ENCODE measurements around the gene FGF9. TPM values are rescaled to one million over a fixed set of nuclear protein-coding genes. Genes with fewer than 3 reads are reported as not detected.

FGF9 gene
- total RNA-seq, 1 donor from 2014 or later: 0.80 TPM

DNA sequence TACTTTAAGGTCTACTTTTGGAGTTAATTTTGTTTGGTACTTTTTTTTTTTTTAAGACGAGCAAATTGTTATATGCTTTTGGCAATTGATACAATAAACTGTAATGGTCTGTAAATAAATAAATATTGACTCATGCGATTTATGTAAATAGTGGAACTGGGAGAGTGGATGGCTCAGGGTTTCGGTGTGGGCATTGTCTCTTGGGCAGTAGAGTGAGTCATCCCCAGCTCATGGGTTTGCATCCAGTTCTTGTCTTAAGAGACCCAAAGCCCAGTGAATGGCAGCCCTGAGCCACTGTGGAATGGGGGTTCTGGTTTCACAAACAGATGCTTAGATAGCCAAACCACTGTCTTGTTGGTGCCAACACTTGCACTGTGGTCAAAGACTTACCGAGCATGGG lies 33.0 kb downstream of the FGF9 start:
- DNase-seq (ENCODE audit: low spot score): no peak

DNA sequence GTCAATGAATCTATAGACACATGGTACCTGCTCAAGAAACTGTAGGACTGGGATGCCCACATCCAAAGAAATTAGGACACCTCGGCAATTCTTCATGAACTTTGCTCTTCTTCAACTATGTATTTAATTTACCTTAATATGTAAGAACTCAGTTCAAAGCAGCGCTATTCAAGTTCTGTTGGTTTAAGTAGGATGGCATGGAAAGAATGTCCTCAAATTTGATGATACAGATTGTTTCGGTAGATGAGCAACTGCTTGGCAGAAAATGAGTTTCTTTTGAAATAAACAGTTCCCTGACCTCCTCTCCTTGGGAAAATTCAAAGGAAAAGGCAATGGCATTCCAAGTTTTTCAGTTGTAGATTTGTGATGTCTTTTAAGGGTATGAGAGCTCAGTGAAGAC lies 36.7 kb downstream of the FGF9 start:
- no peak for DNase-seq (ENCODE audit: low spot score)

DNA sequence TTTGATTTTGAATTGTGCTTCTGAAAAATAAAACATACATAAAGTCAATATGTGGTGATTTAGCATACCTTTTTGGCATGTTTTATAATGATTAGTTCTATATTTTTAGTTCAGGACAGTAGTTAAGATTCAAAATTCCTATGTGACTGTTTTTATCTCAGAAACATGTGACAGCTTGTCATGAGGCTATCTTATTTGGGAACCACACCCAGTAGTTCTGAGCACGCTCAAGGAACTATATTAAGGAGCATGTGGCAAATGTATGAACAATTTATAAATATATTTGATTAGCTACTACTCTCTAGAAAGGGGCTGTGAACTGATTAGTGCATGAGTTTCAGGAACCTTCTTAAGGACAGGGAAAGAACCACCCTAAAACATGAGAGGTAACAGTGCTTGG lies 38.8 kb downstream of the FGF9 start:
- DNase-seq (ENCODE audit: low spot score): no peak

DNA sequence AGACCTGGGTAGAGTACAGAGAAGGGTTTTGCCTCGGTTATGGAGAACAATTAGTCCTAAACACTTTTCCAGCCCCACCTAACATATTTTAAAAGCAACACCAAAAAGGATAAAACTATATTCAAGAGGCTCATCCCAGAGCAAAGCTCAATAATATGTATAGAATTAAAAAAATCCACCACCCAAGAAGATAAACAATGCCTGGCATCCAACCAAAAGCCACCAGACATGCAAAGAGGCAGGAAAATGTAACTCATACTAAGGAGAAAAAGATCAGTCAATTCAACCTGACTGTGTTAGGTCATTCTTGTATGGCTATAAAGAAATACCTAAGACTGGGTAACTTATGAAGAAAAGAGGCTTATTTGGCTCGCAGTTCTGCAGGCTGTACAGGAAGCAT lies 39.3 kb downstream of the FGF9 start:
- no peak for DNase-seq (ENCODE audit: low spot score)

GRCh38 chr13:21717817-21718216 lies 46.9 kb downstream of the FGF9 start:
- no peak for DNase-seq (ENCODE audit: low spot score)

DNA sequence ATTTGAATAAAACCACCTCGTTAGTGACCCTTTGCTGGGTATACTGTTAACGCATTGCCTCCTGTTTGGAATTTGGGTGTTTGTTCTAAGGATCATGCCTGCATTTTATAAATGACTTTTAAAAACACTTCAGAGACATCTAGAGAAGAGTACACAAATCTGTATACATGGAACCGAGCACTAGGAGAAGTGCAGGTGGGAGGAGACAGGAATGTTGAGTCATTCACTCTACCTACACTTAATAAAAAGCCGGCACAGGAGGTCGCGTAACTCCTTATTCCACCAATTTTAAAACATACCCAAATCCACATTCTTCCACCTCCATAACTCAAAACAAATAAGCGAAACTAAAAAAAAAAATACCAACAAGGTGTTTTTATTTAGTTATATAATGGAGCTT lies 48.6 kb downstream of the FGF9 start:
- no peak for DNase-seq (ENCODE audit: low spot score)

GRCh38 chr13:21723807-21724505 lies 53.1 kb downstream of the FGF9 start:
- no peak for DNase-seq (ENCODE audit: low spot score)

DNA sequence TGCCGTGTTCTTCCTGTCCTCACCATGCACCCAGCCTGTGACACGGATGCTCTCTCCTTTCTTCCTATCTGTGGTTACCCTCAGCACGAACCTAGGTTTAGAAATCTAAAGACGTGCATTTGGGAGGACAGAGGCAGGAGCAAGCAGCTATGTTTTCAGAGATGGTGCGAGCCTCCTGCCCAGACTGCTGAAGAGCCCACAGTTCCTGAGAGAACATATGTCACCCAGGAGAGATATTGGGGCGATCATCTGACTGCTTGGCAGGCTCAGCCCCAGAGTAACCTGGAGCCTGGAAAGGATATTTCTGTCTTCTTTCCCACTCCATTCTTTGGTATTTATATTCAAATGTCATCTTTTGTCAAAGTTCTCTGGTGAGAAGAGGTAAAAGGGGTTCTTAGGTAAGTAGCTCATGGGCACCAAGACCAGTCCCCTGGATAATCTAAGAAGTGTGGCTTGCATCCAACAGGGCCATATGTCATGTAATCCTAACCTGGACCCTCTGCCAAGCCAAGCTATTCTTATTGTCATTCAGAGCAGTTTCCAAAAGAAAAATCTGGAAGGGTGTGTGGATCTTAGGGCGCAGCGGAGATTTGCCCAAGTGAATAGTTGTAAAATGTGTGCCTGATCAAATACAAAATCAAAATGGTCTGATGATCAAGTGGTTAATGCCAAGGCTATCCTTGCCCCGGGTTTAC lies 59.5 kb downstream of the FGF9 start:
- DNase-seq (ENCODE audit: low spot score): no peak

DNA sequence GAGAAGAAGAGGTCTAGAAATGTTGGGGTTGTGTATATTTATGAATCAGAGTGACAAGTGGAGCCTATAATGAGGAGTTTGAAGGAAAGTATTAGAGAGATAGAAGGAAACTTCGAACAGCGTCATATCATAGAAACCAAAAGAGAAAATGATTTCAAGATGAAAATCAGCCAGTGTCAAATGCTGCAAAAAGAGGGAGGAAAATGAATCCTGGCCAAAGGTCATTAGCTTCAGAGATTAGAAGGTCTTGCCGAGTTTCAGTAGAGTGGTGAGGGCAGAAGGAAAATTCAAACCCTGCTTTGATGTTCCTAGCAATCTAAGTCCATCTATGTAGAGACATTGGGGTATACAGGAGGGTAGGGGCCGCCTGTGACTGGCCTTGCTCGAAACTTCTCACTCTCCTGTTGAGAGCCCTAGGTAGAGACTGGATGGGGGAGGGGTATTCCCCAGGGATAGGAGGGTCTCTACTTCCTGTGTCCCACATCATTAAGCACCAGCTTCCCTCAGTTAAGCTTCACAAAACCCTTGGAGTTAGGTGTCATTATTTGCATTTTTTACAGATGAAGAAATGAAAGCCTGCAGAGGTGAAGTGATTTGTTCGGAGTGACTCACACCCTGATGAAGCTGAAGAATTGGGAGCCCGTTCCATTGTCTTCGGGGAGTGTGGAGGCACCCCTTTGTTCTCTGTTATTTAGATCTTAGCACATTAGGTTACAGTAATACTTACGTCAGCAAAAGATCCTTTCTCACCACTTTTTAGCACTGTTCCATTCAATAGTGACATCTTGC lies 62.8 kb downstream of the FGF9 start:
- no peak for DNase-seq (ENCODE audit: low spot score)

GRCh38 chr13:21734961-21735360 lies 64.1 kb downstream of the FGF9 start:
- no peak for DNase-seq (ENCODE audit: low spot score)

DNA sequence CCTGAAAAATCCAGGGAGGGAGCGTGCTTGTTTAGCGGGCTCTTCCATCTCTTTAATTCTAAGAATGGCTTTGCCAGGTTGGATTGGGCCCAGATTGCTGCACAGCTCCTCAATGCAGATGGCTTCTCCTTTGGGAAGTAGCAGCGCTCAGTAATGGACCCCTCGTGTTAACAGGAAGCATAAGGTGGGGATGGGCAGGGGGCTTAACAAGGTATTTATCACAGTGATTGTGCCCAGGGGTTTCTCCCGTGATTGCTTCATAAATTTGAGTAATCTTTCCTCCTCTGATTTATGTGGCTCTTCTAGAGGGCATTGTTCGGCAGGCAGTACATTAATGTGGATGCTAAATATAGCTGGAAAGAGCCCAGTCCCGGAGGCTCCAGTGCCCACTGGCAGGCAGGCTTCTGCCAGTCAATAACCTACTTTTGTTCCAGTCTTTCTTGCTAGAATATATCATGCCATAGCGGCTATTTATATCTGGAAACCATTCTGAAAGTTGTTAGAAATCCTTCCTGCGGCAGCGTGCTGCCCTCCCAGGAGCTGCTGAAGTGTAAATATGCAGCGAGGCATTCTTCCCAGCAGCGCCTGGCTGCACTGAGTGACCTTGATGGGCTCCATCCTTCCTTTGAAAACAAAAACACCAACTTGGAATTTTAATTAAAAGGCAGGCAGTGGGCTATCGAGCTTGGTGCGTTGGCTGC lies 65.0 kb downstream of the FGF9 start:
- DNase-seq (ENCODE audit: low spot score): no peak

DNA sequence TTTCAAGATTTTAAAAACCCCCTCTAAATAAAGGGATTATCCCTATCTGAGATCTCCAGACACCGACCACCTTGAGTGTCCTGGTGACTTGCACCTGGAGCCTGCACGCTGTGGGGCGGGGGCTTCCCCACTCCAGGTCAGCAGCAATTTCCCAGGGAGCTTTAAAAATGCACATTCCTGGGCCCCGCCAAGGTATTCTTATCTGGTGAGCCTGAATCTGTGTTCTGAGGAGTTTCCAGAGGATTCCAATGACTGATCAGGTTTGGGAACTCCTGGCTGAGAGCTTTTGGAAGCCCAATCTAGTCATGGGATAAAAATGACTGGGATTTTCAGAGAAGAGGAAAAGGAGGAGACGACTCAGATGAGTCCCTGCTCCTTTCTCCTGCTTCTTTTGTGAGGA lies 66.1 kb downstream of the FGF9 start:
- DNase-seq (ENCODE audit: low spot score): no peak

DNA sequence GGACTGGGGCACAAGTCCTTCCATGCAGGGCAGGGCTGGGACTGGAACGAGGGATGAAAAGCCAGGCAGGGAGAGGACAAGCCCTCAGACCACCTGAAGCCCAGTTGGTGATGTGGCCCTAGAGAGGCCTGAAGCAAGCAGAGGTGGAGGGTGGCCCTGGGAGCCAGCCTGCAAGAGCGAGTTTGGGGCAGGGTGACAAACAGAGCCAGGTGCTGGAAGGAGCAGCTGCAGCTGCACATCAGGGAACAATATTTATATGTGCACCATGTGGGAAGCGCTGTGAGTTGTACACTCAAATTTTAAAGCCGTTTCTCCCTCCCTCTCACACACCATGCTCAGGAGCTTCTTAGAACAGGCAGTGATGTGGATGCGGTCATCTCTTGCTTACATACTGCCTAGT lies 67.8 kb downstream of the FGF9 start:
- DNase-seq (ENCODE audit: low spot score): no peak

DNA sequence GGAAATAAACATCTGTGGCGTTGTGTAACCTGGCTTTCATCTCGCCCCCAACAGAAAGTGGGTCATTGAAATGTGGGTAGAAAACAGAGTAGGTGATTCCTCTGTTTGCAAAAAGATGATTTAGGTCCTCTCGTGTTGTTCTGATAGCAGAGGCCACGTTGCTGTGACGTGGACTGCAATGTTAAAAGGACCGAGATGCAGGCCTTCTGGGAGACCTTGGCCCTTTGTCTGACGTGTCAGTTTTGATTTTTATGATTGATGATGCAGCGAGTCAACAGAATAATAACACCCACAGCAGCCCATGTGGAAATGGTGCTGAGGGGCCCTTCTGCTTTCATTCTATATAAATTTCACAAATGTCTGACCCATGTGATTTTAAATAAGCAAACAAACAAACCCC lies 68.9 kb downstream of the FGF9 start:
- DNase-seq (ENCODE audit: low spot score): no peak

DNA sequence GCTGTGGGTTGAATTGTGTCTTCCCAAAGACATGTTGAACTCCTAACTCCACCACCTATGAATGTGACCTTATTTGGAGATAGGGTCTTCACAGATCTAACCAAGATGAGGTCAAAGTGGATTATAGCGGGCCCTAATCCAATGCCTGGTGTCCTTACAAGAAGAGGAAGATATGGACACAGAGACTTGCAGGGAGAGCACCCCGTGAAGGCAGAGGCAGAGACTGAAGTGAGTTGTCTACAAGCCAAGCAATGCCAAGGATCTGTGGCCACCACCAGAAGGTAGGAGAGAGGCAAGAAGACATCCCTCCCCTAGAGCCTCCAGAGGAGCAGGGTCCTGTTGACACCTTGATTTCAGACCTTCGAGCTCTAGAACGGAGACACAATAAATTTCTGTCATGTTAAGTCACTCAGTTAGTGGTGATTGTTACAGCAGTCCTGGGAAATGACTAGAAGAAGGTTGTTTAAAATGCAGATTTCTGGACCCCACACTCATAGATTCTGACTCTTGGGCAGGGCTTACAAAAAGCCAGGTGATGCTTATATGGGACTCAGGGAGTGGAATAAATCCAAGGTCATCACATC lies 70.6 kb downstream of the FGF9 start:
- no peak for DNase-seq (ENCODE audit: low spot score)

DNA sequence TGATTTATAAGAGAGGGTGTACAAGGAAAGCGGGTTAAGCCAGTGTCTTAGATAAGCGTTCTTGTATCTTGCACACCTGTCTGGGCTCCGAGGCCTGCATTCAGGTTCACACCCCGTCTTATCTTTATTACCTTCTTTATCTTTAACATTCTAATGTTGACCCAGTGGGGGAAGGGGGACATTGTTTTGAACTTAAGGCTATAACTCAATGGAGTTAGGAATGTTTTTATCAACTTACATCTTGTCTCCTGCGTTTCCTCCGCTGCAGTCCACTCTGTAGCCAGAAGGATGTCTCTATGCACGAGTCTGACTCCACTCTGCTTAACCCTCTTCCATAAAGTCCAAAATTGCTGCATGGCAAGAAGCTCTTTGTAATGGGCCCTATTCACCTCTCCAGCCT lies 71.2 kb downstream of the FGF9 start:
- DNase-seq (ENCODE audit: low spot score): no peak

DNA sequence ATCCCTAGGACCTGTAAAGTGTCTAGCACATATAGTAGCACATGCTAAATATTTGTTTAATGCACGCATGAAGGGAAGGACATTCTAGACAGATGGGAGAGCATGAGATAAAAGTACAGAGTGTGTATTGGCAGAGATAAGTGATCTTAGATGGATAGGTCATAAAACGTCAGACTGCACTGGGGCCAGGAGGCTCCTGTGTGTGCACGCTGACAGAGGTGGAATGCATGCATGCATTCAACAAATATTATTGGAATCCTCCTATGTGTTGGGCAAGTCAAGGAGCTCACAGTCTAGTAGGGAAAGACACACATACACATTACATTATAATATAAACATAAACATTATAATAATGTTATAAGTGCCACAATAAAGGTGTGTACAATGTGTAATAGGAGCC lies 73.3 kb downstream of the FGF9 start:
- DNase-seq (ENCODE audit: low spot score): no peak

DNA sequence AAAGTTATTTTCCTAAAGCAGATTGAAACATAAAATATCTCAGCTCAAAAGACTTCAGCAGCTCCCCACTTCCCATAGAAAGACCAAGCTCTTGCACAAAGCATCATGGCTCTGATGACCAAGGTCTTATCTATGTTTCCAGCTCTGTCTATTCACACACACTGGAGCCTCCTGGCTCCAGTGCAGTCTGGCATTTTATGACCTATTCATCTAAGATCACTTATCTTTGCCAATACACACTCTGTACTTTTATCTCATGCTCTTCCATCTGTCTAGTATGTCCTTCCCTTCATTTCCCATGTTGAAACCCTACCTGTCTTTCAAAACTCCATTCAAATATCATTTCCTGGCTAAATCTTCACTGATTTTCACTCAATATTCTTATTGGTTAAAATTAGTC lies 74.4 kb downstream of the FGF9 start:
- DNase-seq (ENCODE audit: low spot score): no peak

GRCh38 chr13:21747456-21747855 lies 76.6 kb downstream of the FGF9 start:
- no peak for DNase-seq (ENCODE audit: low spot score)

- DNase-seq (ENCODE audit: low spot score): no peak
These were observed 77.3 kb downstream of the FGF9 start for GRCh38 chr13:21748166-21748565.

DNA sequence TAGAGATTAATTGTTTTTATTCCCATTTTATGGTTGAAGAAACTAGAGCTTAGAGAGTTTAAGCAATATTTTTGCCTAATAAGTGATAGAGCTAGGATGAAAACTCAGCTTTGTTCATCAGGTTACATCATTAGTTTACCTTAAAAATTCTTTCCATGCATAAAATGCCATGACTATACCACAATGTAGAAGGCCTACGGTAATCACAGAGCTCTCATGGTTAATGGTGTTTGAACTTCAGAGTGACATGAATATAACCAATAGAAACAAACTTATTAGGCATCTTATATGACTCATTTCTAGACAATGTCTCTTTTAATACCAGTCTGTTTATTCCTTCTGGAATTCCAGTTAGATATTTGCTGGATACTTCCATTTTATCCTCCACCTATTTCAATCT lies 78.5 kb downstream of the FGF9 start:
- no peak for DNase-seq (ENCODE audit: low spot score)

Data from mesenteric fat pad (tissue), 1 donor.